ENCODE measurements around the gene ITSN2. TPM values are rescaled to one million over a fixed set of nuclear protein-coding genes. Genes with fewer than 3 reads are reported as not detected.

ITSN2 gene
- total RNA-seq, 2 donors from 2014 or later: 32.9 to 61.0 TPM

GRCh38 chr2:24353973-24354372 is 6.4 kb downstream of the ITSN2 start:
- peak overlapping the region in 2 of 4 donors; percentile 5 to 24 for H3K27ac ChIP-seq
- H3K36me3 ChIP-seq (replicated peaks in 1 of 2; ENCODE audit: insufficient read depth in 1 of 2, low read depth in 2 of 2): no peaks in the 10 kb centered on the region
- TF ChIP-seq POLR2A (IDR thresholded peaks at IDR 0.05): no peak
- TF ChIP-seq CTCF (IDR thresholded peaks at IDR 0.05): no peak
- no peaks in the 10 kb centered on the region for H3K27me3 ChIP-seq
- H3K4me3 ChIP-seq: no peak overlapping the region
- intact Hi-C loops (cut with DNase I): no loop called here
- H3K9me3 ChIP-seq: no peaks in the 10 kb centered on the region
- no peak for DNase-seq
- whole genome bisulfite sequencing, 2 donors: 52 to 58% methylated on average over 1 of the region's 1 CpG
- peaks cover 57% of the 10 kb centered on the region for H3K4me1 ChIP-seq
- ATAC-seq: no peak

GRCh38 chr2:24353364-24353763 is 7.0 kb downstream of the ITSN2 start:
- no peaks in the 10 kb centered on the region for H3K27me3 ChIP-seq
- no peaks in the 10 kb centered on the region for H3K9me3 ChIP-seq
- TF ChIP-seq POLR2A (IDR thresholded peaks at IDR 0.05) (no peak), CTCF (IDR thresholded peaks at IDR 0.05) (no peak)
- DNase-seq: no peak
- H3K36me3 ChIP-seq (replicated peaks in 1 of 2; ENCODE audit: insufficient read depth in 1 of 2, low read depth in 2 of 2): no peaks in the 10 kb centered on the region
- peaks cover 57% of the 10 kb centered on the region for H3K4me1 ChIP-seq
- WGBS, 2 donors: 75 to 76% methylated on average over 5 of the region's 5 CpGs
- H3K27ac ChIP-seq: peak overlapping the region in 1 of 4 donors; percentile 24
- intact Hi-C loops (cut with DNase I): no loop called here
- H3K4me3 ChIP-seq: no peak overlapping the region
- ATAC-seq: no peak

- H3K36me3 ChIP-seq (replicated peaks in 1 of 2; ENCODE audit: insufficient read depth in 1 of 2, low read depth in 2 of 2): no peaks in the 10 kb centered on the region
- no peak for DNase-seq
- intact Hi-C loops (cut with DNase I): no loop called here
- H3K27ac ChIP-seq: peak overlapping the region in 1 of 4 donors; percentile 7
- no peak for ATAC-seq
- no peaks in the 10 kb centered on the region for H3K27me3 ChIP-seq
- no peak overlapping the region for H3K4me3 ChIP-seq
- TF ChIP-seq CTCF (IDR thresholded peaks at IDR 0.05) (no peak), POLR2A (IDR thresholded peaks at IDR 0.05) (no peak)
- H3K4me1 ChIP-seq: peaks cover 51% of the 10 kb centered on the region
- H3K9me3 ChIP-seq: no peaks in the 10 kb centered on the region
Measured at GRCh38 chr2:24352664-24353063, 7.7 kb downstream of the ITSN2 start.

- Histone ChIP-seq H3K27ac (no peak overlapping the region), H3K4me1 (peaks cover 51% of the 10 kb centered on the region), H3K4me3 (no peak overlapping the region), H3K27me3 (no peaks in the 10 kb centered on the region), H3K36me3 (replicated peaks in 1 of 2; ENCODE audit: insufficient read depth in 1 of 2, low read depth in 2 of 2) (no peaks in the 10 kb centered on the region), H3K9me3 (no peaks in the 10 kb centered on the region)
- DNase-seq: no peak
- no peak for TF ChIP-seq POLR2A (IDR thresholded peaks at IDR 0.05)
- TF ChIP-seq CTCF (IDR thresholded peaks at IDR 0.05): no peak
- no peak for ATAC-seq
- WGBS, 2 donors: 9 to 16% methylated on average over 1 of the region's 1 CpG
- intact Hi-C loops (cut with DNase I): no loop called here
Measured at GRCh38 chr2:24351981-24352380, 8.4 kb downstream of the ITSN2 start.

- no peak for TF ChIP-seq CTCF (IDR thresholded peaks at IDR 0.05)
- TF ChIP-seq POLR2A (IDR thresholded peaks at IDR 0.05): no peak
- DNase-seq (no peak), ATAC-seq (no peak)
- H3K4me1 ChIP-seq: peaks cover 51% of the 10 kb centered on the region
- 49% methylated on average over 3 of the region's 3 CpGs for WGBS, 2 donors
- H3K27ac ChIP-seq: no peak overlapping the region
- intact Hi-C loops (cut with DNase I): no loop called here
- H3K4me3 ChIP-seq: no peak overlapping the region
- H3K36me3 ChIP-seq (replicated peaks in 1 of 2; ENCODE audit: insufficient read depth in 1 of 2, low read depth in 2 of 2): no peaks in the 10 kb centered on the region
- no peaks in the 10 kb centered on the region for H3K27me3 ChIP-seq
- no peaks in the 10 kb centered on the region for H3K9me3 ChIP-seq
Measured at GRCh38 chr2:24351627-24351938, 8.8 kb downstream of the ITSN2 start.

Data from body of pancreas (tissue), 4 donors.